SKM-1 treated with dmso at 0.1 percent for 144 hours (cell line): ENCODE measurements around the gene PPP2R2B.
"Not testable (repeated sequence)": the region's sequence is repeated elsewhere in the genome, so short reads cannot be mapped to it uniquely, and the experiment has no call there.

Experiments
- DNase-seq: peaks from one replicate; lab custom pipeline; 2025; ENCODE audit not compliant: unreplicated experiment; lab: John Stamatoyannopoulos, UW

PPP2R2B gene

DNA sequence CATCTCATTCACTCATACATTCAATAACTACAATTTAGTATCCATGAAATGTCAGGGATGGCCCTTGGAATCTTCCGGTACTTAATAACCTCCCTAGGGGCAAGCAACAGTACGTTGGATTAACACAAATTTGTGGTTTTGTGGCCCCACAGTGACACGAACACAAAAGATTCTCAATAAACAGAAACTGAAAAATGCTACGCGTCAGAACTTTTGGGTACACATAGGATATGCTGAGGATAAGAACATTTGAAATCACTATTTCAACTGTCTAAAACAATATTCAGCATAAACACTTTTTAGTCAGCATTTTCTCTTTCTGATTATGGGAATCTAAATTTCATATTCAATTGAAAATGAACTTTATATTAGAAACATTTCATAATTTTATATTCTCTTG is 255.5 kb downstream of the PPP2R2B start:
- DNase-seq = no peak

DNA sequence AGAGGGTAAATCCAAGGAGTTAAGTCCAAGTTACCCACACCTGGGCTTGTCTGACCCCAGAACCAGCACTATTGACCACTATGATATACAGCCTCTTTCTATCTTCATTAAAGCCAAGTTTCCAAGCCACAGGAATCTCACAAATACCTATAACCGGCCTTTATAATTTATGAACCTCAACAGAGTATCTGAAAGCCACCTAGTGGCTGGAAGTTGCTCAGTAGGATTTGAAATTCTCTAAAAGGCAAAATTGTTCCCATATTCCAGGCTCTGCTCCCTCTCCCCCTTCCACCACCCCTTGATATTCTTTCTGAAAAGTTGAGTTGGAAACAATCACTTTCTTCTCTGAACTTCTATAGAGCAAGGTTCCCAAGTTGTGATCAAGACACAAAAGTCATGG is 256.2 kb downstream of the PPP2R2B start:
- DNase-seq = no peak

DNA sequence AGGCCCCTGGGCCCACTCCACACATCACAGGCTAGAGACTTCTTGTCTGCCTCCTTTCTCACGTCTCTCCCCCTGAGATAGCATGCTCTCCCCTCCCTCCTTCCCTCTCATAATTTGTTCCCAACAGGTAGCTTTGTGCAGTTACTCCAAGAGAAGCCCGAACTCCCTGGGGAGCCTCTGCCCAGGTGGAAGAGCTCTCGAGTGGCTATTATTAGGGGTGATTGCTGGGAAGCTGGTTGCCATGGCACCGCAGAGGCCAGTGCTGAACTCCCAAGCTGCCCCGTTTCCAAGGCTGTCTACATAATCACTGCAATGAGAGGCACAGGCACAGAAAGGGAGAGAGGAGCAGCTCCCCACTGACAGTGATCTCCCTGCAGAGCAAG is 257.9 kb downstream of the PPP2R2B start:
- DNase-seq = no peak

DNA sequence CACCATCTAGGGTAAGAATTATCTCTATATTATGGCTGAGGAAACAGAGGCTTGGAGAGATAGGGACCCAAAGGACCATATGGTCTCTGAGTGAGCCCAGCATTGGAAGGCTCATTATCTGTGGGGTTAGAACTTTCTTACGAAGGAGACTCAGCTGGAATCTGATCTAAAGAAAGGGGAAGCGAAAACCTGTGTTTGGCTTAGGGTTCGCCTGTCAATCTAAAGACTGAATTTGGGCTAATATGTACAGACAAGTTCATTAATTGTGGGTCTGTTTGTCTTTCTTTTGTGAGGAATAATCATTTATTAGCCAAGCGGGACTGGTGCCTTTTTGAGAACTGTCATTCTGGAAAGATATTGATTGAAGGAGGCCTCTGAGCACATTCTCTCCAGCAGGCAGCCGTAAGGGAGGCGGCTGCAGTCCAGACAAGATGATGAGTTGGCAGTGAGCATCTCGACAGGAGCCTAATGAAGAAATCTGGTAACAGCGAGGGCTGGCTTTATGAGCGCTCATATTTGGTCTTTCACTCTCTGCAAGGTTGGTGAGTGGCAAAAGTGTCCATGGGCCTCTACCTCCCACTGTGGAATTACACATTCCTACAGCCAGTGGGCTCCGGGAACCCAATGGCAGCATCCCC is 258.4 kb downstream of the PPP2R2B start:
- DNase-seq = no peak

DNA sequence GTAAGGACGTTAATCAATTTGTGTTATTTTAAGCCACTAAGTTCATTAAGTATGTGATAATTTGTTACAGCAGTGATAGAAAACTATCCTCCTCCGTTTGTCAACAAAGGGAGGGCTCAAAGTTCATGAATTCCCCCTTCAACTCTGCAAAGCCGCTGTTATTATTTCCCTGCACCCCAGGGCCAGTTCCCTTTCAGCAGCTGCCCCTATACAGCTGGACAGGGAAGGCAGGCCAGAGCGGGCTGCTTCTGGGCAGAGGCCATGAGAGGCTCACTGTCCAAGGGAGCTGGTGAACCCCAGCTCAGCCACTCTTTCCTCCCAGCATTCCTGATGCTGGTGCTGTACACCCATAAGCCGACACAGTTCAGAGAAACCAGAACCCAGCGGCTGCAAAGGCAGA is 260.1 kb downstream of the PPP2R2B start:
- DNase-seq = no peak

DNA sequence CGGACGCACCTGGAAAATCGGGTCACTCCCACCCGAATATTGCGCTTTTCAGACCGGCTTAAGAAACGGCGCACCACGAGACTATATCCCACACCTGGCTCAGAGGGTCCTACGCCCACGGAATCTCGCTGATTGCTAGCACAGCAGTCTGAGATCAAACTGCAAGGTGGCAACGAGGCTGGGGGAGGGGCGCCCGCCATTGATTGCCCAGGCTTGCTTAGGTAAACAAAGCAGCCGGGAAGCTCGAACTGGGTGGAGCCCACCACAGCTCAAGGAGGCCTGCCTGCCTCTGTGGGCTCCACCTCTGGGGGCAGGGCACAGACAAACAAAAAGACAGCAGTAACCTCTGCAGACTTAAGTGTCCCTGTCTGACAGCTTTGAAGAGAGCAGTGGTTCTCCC is 268.8 kb downstream of the PPP2R2B start:
- not testable (repeated sequence) for DNase-seq

DNA sequence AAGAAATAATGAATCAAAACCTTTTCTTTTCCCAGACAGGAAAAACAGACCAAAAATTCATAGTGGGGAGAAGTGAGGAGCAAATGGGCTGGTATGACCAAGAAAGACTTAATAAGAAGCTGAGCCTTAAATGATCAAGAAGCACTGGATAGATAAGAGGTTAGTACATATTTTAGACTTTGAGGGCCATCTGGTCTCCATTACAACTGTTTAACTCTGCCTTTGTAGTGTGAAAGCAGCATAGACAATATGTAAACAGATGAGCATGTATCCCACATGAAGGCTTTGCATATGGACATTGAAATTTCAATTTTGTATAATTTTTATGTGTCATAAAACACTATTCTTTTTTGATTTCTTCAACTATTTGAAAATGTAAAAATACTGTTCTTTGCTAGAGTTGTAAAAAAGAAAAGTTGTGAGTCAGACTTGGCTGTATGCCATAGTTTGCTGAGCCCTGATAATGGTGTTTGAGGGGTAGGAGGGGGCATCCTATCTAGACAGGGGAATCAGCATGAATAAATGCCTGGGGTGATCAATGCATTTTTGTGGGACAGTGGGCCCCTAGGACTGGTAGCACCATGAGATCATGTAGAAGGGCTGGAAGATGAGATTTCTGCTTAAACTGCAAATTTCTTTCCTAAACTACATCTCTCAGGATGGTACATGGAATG is 270.8 kb downstream of the PPP2R2B start:
- DNase-seq = no peak

DNA sequence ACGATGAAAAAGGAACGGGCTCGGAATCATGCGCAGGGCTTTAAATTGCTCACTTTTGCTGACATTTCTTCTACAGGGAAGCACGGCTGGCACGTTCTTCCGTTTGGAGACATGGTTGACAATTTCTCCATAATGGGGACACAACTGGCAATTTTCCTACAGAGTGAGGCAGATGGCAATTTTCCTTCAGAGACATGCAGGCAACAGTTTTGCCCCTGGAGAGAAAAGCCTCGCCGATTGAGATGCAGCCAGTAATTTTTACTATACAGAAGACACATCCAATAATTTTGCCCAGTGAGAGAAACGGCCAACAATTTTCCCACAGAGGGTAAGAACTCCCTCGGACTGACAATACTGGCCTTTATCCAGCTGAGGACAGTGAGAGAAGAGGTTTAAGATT is 271.7 kb downstream of the PPP2R2B start:
- DNase-seq = no peak

DNA sequence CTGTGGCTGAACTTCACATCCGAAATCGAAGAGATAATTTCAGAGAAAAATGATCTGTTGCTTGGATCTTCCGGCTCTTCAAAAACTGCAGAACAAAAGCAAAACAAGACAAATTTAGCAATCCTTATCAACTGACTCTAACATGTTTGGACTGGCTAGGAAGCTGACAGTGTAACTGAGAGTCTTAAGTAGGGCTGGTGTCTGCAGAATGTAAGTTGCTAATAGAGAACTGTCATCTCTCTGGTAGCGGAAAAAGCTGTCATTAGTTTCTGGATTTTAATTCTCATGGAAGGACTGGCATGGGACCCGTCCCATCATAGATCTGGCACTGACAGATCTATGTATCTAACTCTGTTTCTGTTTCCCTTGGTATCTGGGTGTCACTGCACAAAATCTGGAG is 278.2 kb downstream of the PPP2R2B start:
- DNase-seq = no peak

DNA sequence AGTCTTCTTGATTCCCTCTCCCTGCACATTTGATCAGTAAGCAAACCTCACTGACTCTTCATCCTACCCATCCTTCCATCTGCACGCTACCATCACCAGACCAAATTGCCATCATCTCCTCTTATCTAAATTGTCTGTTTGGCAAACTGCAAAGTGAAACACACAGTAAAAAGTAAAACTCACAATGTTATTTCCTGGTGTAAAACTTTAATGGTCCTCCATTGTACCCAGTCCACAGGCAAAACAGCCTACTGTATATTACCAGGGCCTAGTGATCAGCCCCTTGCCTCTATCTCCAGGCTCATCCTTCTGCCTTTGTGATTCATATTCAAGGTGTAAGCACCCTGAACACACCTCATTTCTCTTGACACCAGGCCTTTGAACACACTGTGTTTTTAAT is 279.3 kb downstream of the PPP2R2B start:
- DNase-seq = no peak

DNA sequence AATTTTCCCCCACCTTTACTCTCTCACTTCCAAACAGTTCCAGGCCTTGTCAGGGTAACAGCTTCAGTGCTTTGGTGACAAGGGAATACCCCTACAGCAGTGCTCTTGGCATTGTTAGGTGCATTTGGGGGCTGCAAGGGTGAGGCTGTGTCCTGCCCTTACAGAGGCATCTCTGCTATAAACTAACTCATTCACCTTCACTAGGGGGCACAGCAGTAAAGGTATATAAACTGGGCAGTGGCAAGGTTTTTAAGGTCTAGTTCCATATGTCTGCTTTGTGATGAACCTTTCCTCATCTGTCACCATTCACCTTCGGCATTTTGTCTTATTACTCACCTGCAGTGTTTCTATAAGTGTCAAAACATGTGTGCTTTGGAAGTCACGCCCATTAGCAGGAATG is 283.5 kb downstream of the PPP2R2B start:
- DNase-seq = no peak

DNA sequence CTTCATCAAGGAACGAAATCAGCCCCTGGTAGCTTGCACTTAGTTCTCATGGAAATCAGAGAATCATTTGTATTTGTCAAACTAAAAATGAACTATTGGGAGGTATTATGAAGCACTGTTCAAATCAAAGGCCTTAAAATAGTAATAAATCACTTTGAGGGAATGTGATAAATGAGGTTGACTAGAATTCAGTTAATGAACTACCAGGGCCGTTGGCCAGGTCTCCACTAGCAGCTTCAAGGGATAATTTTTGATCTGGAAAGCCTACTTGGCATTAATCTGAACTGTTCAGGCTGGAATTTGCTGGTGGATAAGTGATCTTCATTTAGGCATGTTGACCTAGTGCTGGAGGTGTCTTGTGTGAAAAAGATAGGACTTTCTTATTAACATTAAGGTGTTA is 286.2 kb downstream of the PPP2R2B start:
- no peak for DNase-seq

DNA sequence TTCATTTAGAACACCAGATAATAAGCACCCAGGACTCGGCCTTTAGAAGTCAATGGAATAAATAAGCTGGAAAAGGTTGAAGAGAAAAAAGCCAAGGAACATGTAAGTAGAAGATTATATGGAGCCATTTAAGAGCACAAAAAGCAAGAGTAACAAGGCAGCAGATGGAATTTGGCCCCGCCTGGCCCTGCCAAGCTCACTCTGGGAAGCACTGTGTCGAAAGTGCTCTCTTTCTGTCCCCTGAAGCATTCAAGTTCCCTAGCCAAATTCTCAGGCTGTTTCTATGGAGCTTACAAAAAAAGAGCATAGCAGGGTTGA is 289.6 kb downstream of the PPP2R2B start:
- DNase-seq = no peak

DNA sequence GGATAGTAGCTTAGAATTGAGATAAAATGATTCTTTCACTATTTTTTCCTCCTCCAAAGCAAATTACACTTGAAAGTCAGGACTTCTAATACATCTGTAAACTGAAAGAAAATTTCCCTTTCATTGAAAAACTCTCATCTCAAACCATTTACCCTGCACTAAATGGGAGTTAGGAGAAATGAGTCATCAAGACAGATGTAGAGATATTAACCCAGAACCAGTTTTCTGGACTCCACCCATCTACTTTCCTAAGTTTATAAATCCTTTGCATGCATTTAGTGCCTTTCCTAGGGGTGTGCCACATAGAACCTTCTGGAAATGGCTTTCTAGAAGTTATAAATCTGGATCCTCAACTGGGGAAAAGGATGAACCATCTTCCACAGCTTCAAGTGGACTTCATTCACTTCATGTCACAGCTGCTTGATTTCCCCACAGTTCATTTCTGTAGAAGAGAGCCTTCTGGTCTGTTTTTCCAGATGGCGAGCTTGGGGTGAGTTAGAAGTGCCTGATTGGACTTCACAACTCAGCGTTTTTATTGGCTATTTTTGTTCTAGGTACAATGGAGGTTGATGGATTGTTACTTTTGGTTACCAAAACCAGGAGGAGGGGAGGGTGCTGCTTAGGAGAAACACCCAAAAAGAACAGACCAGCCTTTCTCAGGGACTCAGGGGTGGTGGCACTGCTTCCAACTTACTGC is 290.1 kb downstream of the PPP2R2B start:
- DNase-seq = no peak

DNA sequence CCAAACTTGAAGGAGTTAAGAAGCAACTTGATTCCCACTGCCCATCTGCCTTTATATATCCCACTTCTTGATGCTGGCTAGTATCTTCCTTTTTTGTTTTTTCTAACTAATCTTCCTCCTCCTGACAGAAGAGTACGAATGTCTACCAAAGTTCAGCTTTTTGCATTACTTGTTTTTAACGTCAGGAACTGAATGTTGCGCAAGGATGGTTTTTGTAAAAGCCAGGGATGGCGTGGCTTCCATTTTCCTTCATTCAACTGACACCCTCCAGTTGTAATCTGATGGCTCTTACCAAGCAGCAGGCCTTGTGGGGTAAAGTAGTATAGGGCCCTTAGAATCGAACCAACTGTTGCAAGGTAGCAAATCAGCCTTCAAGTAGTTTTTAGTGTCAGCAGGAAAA is 291.8 kb downstream of the PPP2R2B start:
- no peak for DNase-seq

DNA sequence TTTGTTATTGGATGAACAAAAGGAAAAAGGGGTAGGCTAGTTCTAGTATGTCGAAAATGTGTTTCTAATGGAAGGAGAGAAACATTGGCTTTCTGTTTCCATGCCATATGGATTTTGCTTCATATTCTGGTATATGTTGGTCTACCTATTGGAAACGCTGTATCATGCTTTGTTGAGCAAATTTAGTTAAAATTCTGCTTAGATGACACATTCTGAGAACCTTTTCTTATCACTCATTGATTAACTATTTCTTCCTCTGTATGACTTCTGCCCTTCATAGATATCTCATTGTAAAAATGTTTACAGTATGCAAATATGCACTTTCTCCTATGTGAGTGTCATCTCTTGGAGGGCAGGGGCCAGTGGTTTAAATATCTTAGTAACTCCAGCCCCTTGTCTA is 293.8 kb downstream of the PPP2R2B start:
- no peak for DNase-seq

DNA sequence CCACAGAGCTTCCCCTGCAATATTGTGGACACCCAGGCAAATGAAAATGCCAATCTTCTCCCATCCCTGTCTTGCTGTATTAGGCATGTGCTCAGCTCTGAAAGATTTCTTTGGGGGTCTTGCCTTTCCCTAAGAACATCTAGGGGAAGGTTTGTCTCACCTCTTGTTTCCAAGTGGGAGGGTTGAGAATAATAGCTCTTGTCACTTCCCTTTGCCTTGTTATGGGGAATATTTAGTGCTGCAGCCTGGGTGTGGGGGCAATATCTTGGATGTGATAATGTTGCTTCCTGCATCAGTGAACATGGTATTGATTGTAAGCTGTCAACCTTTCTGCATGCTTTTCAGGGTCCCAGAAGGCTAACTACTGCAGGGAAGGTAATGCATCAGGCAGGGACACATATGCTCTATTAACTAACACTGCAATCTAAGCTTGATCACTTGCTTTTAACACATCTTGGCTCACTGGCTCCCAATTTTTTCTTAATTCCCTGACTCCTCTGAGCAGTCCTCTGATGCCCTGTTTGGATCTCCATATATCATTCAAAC is 296.4 kb downstream of the PPP2R2B start:
- no peak for DNase-seq

DNA sequence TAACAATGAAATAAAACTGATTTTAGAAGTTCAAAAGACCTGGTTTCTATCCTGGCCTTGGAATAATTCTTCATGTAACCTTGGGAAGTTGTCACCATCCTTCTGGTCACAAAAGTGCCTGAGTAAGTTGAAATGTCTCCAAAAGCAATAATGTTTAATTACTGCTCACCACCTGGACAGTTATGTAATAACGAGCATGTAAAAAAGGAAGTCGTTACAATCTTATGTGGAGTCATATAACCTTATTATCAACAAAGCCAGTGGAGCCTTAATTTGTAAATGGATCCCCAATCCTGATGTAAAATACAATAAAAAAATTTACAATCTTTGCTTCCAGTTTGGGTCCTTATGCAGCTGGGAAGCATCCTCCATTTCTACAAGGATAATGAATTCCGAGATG is 298.3 kb downstream of the PPP2R2B start:
- DNase-seq = peak; percentile 1

DNA sequence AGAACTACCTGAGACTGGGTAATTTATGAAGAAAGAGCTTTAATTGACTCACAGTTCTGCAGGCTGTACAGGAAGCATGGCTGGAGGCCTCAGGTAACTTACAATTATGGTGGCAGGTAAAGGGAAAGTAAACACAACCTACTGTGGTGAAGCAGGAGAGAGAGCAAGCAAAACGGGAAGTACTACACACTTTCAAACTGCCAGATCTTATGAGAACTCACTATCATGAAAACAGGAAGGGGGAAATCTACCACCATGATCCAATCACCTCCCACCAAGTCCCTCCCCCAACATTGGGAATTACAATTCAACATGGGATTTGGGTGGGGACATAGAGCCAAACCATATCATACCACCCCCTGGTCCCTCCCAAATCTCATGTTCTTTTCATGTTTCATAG is 303.8 kb downstream of the PPP2R2B start:
- no peak for DNase-seq

DNA sequence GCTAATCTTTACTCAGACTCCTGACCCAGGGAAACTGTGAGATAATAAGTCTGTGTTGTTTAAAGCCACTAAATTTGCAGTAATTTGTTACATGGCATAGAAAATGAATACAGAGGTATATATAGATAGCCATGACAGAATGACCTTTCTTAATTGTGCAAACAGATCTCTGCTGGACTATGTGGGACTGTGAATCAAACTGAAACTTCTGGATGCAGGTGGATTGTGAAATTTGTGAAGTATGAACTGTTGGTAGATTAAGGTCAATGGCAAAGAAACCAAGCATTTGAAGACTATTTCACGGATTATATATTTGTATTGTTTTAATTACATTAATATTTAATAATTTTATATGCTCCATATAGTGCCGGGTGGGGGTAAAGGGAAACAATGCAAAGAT is 310.4 kb downstream of the PPP2R2B start:
- DNase-seq = no peak

DNA sequence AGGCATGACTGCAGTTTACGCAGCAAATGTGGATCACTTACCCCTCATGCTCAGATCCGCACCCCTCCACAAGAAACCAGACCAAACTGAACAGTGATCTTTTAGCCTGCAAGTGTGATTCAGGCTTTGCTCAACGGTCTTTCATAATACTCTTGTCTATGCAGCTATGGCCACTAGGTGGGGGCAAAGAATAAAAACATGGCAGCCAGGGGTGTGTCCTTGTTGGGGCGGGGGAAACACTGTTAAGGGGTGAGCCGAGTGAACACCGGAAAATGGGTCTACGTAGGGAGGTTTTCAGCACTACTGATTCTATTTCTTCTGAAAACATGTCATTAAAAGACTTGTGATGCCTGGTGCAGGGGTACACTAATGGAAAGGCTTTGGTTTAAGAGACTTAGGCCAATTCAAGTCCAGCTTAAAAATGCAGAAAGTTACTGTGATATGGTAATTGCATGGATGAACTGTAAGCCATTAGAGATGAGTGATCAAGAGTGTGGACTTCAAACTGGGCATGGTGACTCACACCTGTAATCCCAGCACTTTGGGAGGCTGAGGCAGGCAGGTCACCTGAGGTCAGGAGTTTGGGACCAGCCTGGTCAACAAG is 312.7 kb downstream of the PPP2R2B start:
- DNase-seq = peak; percentile 37
